ENCODE data around the gene LDLRAD4. TPM values are rescaled to one million over a fixed set of nuclear protein-coding genes. Genes with fewer than 3 reads are reported as not detected.
"Not testable (repeated sequence)": the region's sequence is repeated elsewhere in the genome, so short reads cannot be mapped to it uniquely, and the experiment has no call there.

The LDLRAD4 gene
- total RNA-seq, 2 donors from 2014 or later: 33.1 to 41.2 TPM

- H3K36me3 ChIP-seq: no peaks in the 10 kb centered on the region
- no peaks in the 10 kb centered on the region for H3K27me3 ChIP-seq
- H3K9me3 ChIP-seq: no peaks in the 10 kb centered on the region
- peak; percentile 69 for DNase-seq (ENCODE audit: low spot score)
- TF ChIP-seq CTCF (IDR thresholded peaks at IDR 0.05): no peak
- H3K4me1 ChIP-seq: peaks cover 0 to 29% of the 10 kb centered on the region in 2 donors
- no peak overlapping the region for H3K4me3 ChIP-seq
- peak overlapping the region; percentile 62 to 71 for H3K27ac ChIP-seq
Observed at GRCh38 chr18:13660510-13660909, 441.9 kb downstream of the LDLRAD4 start.

GRCh38 chr18:13661051-13661778 lies 442.7 kb downstream of the LDLRAD4 start:
- peaks cover 0 to 29% of the 10 kb centered on the region in 2 donors for H3K4me1 ChIP-seq
- no peaks in the 10 kb centered on the region for H3K27me3 ChIP-seq
- peak overlapping the region; percentile 62 to 71 for H3K27ac ChIP-seq
- no peak for TF ChIP-seq CTCF (IDR thresholded peaks at IDR 0.05)
- H3K36me3 ChIP-seq: peaks cover 6% of the 10 kb centered on the region
- DNase-seq (ENCODE audit: low spot score): no peak
- H3K9me3 ChIP-seq: no peaks in the 10 kb centered on the region
- H3K4me3 ChIP-seq: no peak overlapping the region

DNA sequence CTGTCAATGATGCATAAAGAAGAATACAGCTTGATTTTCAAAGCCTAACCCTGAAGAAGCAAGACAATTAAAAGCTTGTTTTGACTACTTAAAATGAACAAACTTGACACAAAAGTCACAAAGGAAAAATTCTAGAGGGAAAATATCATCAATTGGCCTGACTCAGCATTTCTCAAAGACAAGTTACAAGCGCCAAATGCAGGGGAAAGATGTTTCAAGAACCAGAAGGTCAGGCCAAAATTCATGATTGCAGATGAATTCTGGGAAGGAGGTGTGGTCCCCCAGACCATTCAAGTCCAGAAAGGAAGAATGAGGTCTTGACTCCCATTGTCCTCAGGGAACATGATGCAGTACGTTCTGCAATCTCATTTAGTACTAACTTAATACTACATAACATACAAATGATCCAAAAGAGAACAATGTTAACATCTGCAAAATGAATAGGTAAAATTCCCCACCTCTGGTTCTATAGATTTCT lies 443.3 kb downstream of the LDLRAD4 start:
- Histone ChIP-seq H3K9me3 (no peaks in the 10 kb centered on the region), H3K36me3 (peaks cover 9% of the 10 kb centered on the region), H3K4me3 (no peak overlapping the region), H3K4me1 (peaks cover 0 to 30% of the 10 kb centered on the region in 2 donors), H3K27ac (peak overlapping the region in 1 of 2 donors; percentile 71), H3K27me3 (no peaks in the 10 kb centered on the region)
- TF ChIP-seq CTCF (IDR thresholded peaks at IDR 0.05): no peak
- no peak for DNase-seq (ENCODE audit: low spot score)

DNA sequence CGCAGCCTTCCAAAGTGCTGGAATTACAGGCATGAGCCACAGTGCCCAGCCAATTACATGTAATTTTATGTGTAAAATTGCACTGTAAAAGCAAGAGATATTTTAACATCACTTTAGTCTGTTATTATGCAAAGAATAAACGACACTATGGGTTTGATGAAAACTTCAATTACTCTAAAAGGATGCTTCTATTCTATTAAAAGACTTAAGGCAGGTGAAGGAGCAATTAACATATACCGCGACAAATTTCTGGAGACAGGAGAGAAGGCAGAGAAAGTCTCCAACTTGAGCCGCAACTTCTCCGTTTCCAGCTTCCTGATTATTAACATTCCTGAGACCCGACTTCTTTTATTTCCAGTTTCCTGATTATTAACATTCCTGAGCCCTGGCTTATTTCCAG lies 454.1 kb downstream of the LDLRAD4 start:
- TF ChIP-seq CTCF (IDR thresholded peaks at IDR 0.05): no peak
- peaks cover 0 to 15% of the 10 kb centered on the region in 2 donors for H3K4me1 ChIP-seq
- no peaks in the 10 kb centered on the region for H3K27me3 ChIP-seq
- peaks cover 2% of the 10 kb centered on the region for H3K36me3 ChIP-seq
- no peak for DNase-seq (ENCODE audit: low spot score)
- H3K4me3 ChIP-seq: no peak overlapping the region
- H3K9me3 ChIP-seq: no peaks in the 10 kb centered on the region
- peak overlapping the region in 1 of 2 donors; percentile 48 for H3K27ac ChIP-seq

- Histone ChIP-seq H3K9me3 (no peaks in the 10 kb centered on the region), H3K4me1 (peaks cover 0 to 28% of the 10 kb centered on the region in 2 donors), H3K27me3 (no peaks in the 10 kb centered on the region), H3K36me3 (no peaks in the 10 kb centered on the region), H3K27ac (peak overlapping the region; percentile 35 to 84), H3K4me3 (no peak overlapping the region)
- TF ChIP-seq CTCF (IDR thresholded peaks at IDR 0.05): no peak
- no peak for DNase-seq (ENCODE audit: low spot score)
Observed at GRCh38 chr18:13676471-13676870, 457.9 kb downstream of the LDLRAD4 start.

DNA sequence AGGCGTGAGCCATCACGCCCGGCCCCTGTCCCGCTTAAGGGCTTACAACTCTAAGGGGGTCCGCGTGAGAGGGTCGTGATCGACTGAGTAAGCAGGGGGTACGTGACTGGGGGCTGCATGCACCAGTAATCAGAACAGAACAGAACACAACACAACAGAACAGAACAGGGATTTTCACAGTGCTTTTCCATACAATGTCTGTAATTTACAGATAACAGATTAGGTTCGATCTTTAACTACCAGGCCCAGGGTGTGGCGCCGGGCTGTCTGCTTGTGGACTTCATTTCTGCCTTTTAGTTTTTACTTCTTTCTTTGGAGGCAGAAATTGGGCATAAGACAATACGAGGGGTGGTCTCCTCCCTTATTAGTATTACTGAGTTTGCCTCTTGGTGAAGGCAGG lies 458.8 kb downstream of the LDLRAD4 start:
- H3K9me3 ChIP-seq; H3K36me3 ChIP-seq; DNase-seq (ENCODE audit: low spot score); H3K27me3 ChIP-seq; H3K4me3 ChIP-seq: not testable (repeated sequence)
- peak overlapping the region; percentile 70 to 84 for H3K27ac ChIP-seq
- H3K4me1 ChIP-seq: peaks cover 0 to 25% of the 10 kb centered on the region in 2 donors
